Measurements from ENCODE around the gene CDC27.

- TF ChIP-seq EZH2 (IDR thresholded peaks at IDR 0.05; ENCODE audit: borderline replicate concordance) (no peak), CTCF (IDR thresholded peaks at IDR 0.05; ENCODE audit: poor library complexity) (no peak)
These were observed 111.5 kb downstream of the CDC27 start for GRCh38 chr17:47077576-47077975.
